Lower leg skin (tissue), 4 donors: Measurements from ENCODE around the gene LETM1. TPM values are rescaled to one million over a fixed set of nuclear protein-coding genes. Genes with fewer than 3 reads are reported as not detected.

ENCODE experiments used
- DNase-seq, 2 donors: peaks; one replicate each; pipeline ENCODE4 v3.0.0-alpha.2; 2019; ENCODE audit warnings: low spot score in 2 of 2
- H3K4me3 ChIP-seq: fragments of 200-600 bp; sonication (generic); 2 replicates; pipeline ENCODE4 v1.5.1; 2017; ENCODE audit warnings: mild to moderate bottlenecking, low read depth; ENCODE audit not compliant: poor library complexity, severe bottlenecking
- POLR2A ChIP-seq, 2 donors: fragments of 450-650 bp; IDR thresholded peaks; one replicate each; pipeline ENCODE4 v1.6.1; 2016 to 2017; ENCODE audit warnings: antibody characterized with exemption in 2 of 2, mild to moderate bottlenecking in 1 of 2, moderate library complexity in 1 of 2
- WGBS, 2 donors: methylation state at CpG; one replicate each; pipeline ENCODE4 v1.1.5; 2018; 5-methylcytosine and 5-hydroxymethylcytosine counted together
- intact Hi-C: fragments of 100-400 bp; cut with DNase I; formaldehyde crosslinking; loops from one replicate; pipeline ENCODE4 v1.15.0; 2023; ENCODE audit warnings: low total_unique reads
- total RNA-seq, 4 donors: library from RNA; depleted of rRNA; stranded (reverse); fragments of >200 nt; gene quantifications; one replicate each; pipeline ENCODE4 v1.1.0, GENCODE V29; 2016
- TF ChIP-seq, protein P1 (sequence below), 3 donors: fragments of 450-650 bp; IDR thresholded peaks; one replicate each; pipeline ENCODE4 v1.5.1; 2016; ENCODE audit warnings: antibody characterized with exemption in 3 of 3, mild to moderate bottlenecking in 3 of 3, moderate library complexity in 2 of 3

LETM1 gene
- total RNA-seq, 4 donors from 2014 or later, result 27.2 to 49.9 (median 39.0) TPM

DNA sequence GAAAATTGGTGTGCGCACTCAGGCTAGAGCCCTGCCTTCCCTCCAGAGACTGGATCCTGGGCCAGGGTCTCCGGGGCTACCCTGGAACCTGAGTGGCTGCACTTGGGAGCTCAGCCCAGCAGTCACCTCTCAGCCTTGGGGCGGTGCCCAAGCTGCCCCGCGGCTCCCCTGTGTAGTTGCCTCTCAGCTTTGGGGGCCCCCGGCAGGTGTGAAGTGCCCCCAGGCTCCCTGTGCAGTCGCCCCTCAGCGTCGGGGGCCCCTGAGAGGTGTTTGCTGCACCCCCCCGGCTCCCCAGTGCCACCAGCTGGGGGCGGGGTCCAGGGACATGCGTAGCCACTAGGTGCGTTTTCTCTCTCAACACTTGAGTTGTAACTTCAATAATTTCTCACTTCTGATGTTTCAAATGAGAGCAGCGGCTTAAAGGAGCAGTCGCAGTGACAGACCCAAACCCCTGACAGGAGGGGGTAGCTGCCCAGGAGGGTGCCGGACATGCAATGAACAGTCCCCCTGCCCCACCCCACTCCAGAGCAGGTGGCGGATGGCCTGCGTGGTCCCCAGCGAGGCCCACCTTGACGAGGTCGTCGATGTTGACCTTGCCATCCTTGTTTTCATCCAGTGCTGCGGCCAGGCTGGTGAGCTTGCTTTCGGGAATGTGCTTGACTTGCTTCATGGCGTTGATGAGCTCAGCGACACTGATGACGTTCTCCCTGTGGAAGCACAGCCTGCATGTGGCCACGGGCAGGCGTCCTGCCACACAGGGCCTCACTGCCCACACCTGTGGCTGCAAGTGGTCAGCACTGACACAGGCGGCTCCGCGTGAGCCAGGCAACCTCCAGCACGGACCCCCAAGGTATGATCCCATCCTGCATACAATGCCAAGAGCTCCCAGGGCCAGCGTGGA lies 40.6 kb downstream of the LETM1 start:
- no peak overlapping the region for H3K4me3 ChIP-seq
- WGBS, 2 donors, result 91 to 92% methylated on average over 27 to 28 of the region's 34 CpGs
- intact Hi-C loops, result no loop called here
- DNase-seq, result no peak
- TF ChIP-seq, protein P1, sequence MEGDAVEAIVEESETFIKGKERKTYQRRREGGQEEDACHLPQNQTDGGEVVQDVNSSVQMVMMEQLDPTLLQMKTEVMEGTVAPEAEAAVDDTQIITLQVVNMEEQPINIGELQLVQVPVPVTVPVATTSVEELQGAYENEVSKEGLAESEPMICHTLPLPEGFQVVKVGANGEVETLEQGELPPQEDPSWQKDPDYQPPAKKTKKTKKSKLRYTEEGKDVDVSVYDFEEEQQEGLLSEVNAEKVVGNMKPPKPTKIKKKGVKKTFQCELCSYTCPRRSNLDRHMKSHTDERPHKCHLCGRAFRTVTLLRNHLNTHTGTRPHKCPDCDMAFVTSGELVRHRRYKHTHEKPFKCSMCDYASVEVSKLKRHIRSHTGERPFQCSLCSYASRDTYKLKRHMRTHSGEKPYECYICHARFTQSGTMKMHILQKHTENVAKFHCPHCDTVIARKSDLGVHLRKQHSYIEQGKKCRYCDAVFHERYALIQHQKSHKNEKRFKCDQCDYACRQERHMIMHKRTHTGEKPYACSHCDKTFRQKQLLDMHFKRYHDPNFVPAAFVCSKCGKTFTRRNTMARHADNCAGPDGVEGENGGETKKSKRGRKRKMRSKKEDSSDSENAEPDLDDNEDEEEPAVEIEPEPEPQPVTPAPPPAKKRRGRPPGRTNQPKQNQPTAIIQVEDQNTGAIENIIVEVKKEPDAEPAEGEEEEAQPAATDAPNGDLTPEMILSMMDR (IDR thresholded peaks at IDR 0.05), result no peak
- no peak for TF ChIP-seq POLR2A (IDR thresholded peaks at IDR 0.05)

DNA sequence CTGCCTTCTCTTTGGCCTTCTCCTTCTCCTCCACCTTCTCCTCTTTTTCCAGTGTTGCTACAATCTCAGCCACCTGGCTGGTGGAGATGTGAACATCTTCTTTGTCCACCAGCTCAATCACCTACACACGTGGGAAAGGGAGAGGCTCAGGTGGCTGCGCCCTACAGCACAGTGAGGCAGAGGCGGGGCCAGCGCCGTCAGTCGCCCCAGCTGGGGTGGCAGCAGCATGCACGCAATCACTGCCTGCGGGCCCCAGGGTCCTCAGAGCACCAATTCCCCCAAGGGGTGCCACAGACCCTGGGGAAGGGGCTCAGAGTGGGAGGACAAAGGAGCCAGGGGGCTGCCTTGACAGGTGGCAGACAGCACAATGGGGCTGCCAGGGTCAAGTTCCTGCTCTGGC lies 41.5 kb downstream of the LETM1 start:
- intact Hi-C loops, result no loop called here
- WGBS, 2 donors, result 70 to 87% methylated on average over 8 of the region's 8 CpGs
- TF ChIP-seq POLR2A (IDR thresholded peaks at IDR 0.05), result no peak
- TF ChIP-seq, protein P1 (IDR thresholded peaks at IDR 0.05), result no peak

DNA sequence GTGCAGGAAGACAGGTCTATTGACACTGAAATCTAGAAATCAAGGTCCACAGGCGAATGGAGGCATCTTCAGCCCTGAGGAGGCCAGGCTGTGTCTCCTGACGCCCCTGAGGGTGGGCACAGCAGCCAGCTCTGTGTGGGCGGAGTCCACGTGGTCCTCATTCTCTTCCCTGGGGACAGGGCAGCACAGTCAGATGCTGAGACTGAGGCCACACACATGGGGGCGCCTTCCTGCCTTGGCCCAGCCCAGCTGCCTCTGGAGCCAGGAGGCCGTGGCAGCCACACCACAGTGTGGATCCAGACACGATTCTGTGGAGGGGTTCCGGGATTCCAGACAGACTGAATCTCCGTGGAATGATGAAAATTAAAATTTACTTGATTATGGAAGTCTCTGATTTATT lies 42.0 kb downstream of the LETM1 start:
- no peak for TF ChIP-seq POLR2A (IDR thresholded peaks at IDR 0.05)
- TF ChIP-seq, protein P1 (IDR thresholded peaks at IDR 0.05), result no peak
- H3K4me3 ChIP-seq, result no peak overlapping the region
- DNase-seq, result no peak
- 69 to 71% methylated on average over 7 to 9 of the region's 9 CpGs for WGBS, 2 donors
- intact Hi-C loops, result no loop called here

More for the DNA sequence above, 41.5 kb downstream of the LETM1 start:
- no peak for DNase-seq
- H3K4me3 ChIP-seq, result no peak overlapping the region

DNA sequence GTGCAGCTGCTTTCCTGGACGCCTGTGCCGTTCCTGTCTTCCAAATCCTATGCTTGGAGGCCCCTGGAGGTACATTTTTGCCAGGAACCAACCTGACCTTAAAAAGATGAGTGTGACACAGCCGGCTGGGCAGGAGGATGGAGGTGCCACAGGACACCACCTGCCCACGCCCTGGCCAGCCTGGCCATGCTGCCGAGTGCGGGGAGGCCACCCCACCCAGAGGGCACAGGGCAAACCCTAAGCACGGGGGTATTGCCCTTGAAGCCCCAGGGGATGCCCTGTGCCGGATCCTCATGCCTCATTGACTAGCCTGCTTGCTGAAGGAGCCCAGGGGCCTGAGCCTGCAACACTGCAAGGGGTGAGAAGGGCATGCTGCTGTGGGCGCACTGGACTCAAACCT lies 42.7 kb downstream of the LETM1 start:
- 72 to 81% methylated on average over 5 to 8 of the region's 9 CpGs for WGBS, 2 donors
- no peak for DNase-seq
- TF ChIP-seq POLR2A (IDR thresholded peaks at IDR 0.05), result no peak
- TF ChIP-seq, protein P1 (IDR thresholded peaks at IDR 0.05), result no peak
- intact Hi-C loops, result no loop called here
- H3K4me3 ChIP-seq, result no peak overlapping the region

DNA sequence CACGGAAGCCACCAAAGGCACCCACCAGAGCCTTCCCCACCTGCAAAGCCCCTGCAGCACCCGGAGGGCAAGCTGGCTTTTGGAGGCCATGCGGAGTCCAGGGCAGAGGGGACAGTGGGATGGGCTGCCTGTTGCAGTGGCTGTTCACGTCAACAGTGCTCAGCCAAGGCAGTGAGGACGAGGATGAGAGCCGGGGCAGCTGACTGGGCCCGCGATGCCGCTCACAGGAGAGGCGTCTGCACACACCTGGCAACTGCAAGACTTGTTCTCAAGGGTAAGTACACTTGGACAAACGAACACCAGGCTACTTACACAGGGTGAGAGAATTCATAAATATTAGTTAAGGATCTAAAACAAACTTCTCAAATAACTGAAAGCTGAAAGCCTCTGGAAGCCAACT lies 43.2 kb downstream of the LETM1 start:
- intact Hi-C loops, result no loop called here
- no peak overlapping the region for H3K4me3 ChIP-seq
- TF ChIP-seq, protein P1 (IDR thresholded peaks at IDR 0.05), result no peak
- TF ChIP-seq POLR2A (IDR thresholded peaks at IDR 0.05), result no peak
- 83 to 84% methylated on average over 11 of the region's 11 CpGs for WGBS, 2 donors
- DNase-seq, result no peak
